GM12873 (cell line): ENCODE measurements around the gene SCLY.

ENCODE experiments used
- CTCF ChIP-seq: IDR thresholded peaks from 2 replicates; pipeline ENCODE4 v1.5.1; 2012; ENCODE audit warnings: low read depth, mild to moderate bottlenecking, moderate library complexity, low read length, control low read depth; ENCODE audit not compliant: insufficient read depth; ENCODE audit errors: missing control alignments

The SCLY gene

GRCh38 chr2:238141541-238142318 is 80.9 kb downstream of the SCLY start:
- no peak for TF ChIP-seq CTCF

GRCh38 chr2:238142382-238143205 is 81.8 kb downstream of the SCLY start:
- TF ChIP-seq CTCF = no peak

GRCh38 chr2:238143239-238143951 is 82.6 kb downstream of the SCLY start:
- TF ChIP-seq CTCF = no peak

- TF ChIP-seq CTCF = no peak
These were observed 83.5 kb downstream of the SCLY start for GRCh38 chr2:238144262-238144661.

- TF ChIP-seq CTCF = no peak
These were observed 84.2 kb downstream of the SCLY start for GRCh38 chr2:238145046-238145445.

- TF ChIP-seq CTCF = no peak
These were observed 85.0 kb downstream of the SCLY start for GRCh38 chr2:238145851-238146250.
